GM21576 (cell line): ENCODE results near the gene ENAH.
"Not testable (repeated sequence)": the region's sequence is repeated elsewhere in the genome, so short reads cannot be mapped to it uniquely, and the experiment has no call there.

Experiments
- ATAC-seq: cut with Tn5 transposase; IDR thresholded peaks from one replicate; pipeline ENCODE4 v1.9.1; 2021; ENCODE audit warnings: mild to moderate bottlenecking, moderate library complexity; ENCODE audit not compliant: unreplicated experiment

Gene ENAH

GRCh38 chr1:225652729-225653462, at the start of gene ENAH:
Gene ENAH, minus strand, starts transcription at chr1:225653123. Its CDS starts 433 bp downstream, at chr1:225652690.
- peak; percentile 57 for ATAC-seq

GRCh38 chr1:225700889-225701465, 48.1 kb upstream of the ENAH start:
- no peak for ATAC-seq

- no peak for ATAC-seq
Measured at GRCh38 chr1:225700164-225700821, 47.4 kb upstream of the ENAH start.

- no peak for ATAC-seq
Measured at GRCh38 chr1:225699336-225699735, 46.4 kb upstream of the ENAH start.

- ATAC-seq = not testable (repeated sequence)
Measured at GRCh38 chr1:225698194-225698593, 45.3 kb upstream of the ENAH start.

- no peak for ATAC-seq
Measured at GRCh38 chr1:225697428-225697827, 44.5 kb upstream of the ENAH start.

- no peak for ATAC-seq
Measured at GRCh38 chr1:225695578-225696337, 42.8 kb upstream of the ENAH start.

- no peak for ATAC-seq
Measured at GRCh38 chr1:225694151-225694603, 41.3 kb upstream of the ENAH start.

- ATAC-seq = not testable (repeated sequence)
Measured at GRCh38 chr1:225693697-225694096, 40.8 kb upstream of the ENAH start.

GRCh38 chr1:225693085-225693696, 40.3 kb upstream of the ENAH start:
- no peak for ATAC-seq

GRCh38 chr1:225692517-225692879, 39.6 kb upstream of the ENAH start:
- no peak for ATAC-seq

GRCh38 chr1:225691861-225692516, 39.1 kb upstream of the ENAH start:
- no peak for ATAC-seq

- no peak for ATAC-seq
Measured at GRCh38 chr1:225691377-225691776, 38.5 kb upstream of the ENAH start.

- no peak for ATAC-seq
Measured at GRCh38 chr1:225689882-225690459, 37.0 kb upstream of the ENAH start.

- ATAC-seq = no peak
Measured at GRCh38 chr1:225688345-225688744, 35.4 kb upstream of the ENAH start.

- no peak for ATAC-seq
Measured at GRCh38 chr1:225685476-225686176, 32.7 kb upstream of the ENAH start.

- ATAC-seq = no peak
Measured at GRCh38 chr1:225684741-225685140, 31.8 kb upstream of the ENAH start.

GRCh38 chr1:225681231-225681630, 28.3 kb upstream of the ENAH start:
- no peak for ATAC-seq

- no peak for ATAC-seq
Measured at GRCh38 chr1:225678545-225678944, 25.6 kb upstream of the ENAH start.
